HG02885 (cell line): ENCODE results near the gene PER3.

Source experiments
- ATAC-seq: cut with Tn5 transposase; IDR thresholded peaks from one replicate; pipeline ENCODE4 v1.9.1; 2021; ENCODE audit warnings: mild to moderate bottlenecking; ENCODE audit not compliant: unreplicated experiment, poor library complexity

Gene PER3

DNA sequence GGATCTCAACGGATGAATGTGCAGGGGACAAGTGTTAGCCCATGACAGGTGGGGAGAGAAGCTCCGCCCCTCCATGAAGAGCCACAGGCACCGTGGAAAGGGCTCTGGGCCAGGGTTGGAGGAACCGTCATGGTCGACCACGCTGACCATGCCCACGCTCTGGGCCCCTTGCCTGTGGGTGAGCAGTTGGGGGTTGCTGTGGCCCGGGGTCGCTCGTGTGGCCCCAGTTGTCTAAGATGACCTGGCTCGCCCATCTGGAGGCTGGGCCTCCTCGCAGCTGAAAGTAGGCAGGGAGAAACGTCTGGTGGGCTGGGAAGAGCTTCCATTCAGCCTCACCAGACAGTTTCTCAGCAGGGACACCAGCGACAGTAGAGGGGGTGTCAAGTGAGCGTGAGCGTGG lies 81.9 kb downstream of the PER3 start:
- no peak for ATAC-seq

DNA sequence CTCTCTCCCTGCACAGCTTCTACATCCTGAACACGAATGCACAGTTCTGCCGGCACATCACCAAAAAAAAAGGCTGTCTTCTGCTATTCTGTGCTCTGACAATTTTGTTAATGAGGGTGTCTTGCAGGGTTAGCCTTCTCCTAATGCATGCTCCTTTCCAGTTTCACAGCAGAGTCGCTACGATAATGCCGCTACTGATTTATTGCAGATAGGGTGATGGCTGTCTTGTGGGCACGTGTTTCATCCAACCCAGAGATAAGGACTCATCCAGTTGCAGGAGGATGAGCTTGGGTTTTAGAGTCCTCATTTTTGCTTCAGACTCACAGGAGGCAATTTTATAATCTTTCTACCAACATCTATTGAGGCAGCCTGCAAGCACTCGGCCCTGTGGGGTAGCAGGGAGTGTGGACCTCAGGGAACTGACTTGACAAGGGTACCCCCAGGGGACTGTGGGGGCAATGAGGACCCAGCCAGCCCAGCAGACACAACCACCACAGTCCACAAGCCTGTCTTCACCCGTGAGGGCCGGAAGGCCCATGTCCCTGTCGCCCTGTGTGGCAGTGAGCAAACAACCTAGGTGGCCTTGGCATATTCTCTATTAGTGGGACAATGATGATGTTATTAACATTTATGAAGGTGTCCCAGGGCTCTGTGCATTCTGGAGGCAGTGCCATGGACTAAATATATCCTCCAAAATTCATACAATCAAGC lies 84.1 kb downstream of the PER3 start:
- no peak for ATAC-seq

DNA sequence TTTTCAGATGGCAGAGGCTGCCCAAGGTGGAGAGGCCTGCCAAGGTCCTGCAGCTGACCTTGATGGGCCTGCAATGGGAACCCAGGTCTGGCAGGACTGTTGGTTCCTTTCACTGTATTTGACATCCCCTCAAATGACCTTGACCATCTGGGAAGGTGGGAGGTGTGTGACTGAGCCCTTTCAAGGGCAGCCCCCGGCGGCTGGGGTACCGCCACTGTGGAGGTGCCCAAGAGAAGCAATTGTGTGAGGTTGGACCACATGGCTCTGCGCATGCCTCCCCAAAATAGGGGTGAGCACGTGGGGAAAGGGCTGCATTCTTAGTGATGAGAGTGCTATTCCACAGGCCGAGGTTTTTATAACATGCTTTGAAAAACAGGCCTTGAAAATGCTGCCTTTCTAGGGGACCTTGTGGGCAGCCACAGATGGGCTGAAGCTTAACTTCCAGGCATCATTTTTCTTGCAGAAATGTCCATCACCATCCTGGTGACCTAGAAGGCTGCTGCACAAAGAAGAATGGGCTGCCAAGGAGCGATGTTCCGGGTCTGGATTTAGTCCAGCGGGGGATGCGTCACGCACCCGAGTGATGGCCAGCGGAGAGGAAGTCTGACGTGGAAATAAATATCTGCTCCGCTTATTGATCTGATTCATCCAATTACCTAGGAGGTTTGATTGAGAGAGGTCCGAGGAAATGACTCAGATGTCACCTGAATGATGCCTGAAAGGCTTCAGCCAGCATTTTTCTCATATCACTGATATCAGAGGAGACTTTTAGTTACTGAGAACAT lies 85.2 kb downstream of the PER3 start:
- ATAC-seq, result no peak

DNA sequence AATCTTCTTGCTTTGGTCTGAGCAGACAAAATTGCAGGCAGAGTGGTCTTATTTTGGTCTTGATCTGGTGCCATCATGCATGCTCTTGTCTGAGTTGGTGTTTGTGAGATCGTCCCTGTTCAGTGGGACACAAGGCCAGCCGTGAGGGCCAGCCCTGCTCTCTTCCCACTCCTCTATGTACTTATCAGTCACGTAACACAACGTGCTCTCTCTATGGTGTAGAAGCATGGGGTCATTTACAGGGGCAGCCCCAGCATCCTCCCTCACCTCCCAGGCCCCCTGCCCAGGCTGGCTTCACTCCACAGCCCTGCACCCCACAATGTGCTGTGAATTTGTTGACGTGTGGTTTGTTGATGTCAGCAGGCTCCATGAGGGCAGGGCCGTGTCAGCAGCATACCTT lies 87.0 kb downstream of the PER3 start:
- no peak for ATAC-seq

DNA sequence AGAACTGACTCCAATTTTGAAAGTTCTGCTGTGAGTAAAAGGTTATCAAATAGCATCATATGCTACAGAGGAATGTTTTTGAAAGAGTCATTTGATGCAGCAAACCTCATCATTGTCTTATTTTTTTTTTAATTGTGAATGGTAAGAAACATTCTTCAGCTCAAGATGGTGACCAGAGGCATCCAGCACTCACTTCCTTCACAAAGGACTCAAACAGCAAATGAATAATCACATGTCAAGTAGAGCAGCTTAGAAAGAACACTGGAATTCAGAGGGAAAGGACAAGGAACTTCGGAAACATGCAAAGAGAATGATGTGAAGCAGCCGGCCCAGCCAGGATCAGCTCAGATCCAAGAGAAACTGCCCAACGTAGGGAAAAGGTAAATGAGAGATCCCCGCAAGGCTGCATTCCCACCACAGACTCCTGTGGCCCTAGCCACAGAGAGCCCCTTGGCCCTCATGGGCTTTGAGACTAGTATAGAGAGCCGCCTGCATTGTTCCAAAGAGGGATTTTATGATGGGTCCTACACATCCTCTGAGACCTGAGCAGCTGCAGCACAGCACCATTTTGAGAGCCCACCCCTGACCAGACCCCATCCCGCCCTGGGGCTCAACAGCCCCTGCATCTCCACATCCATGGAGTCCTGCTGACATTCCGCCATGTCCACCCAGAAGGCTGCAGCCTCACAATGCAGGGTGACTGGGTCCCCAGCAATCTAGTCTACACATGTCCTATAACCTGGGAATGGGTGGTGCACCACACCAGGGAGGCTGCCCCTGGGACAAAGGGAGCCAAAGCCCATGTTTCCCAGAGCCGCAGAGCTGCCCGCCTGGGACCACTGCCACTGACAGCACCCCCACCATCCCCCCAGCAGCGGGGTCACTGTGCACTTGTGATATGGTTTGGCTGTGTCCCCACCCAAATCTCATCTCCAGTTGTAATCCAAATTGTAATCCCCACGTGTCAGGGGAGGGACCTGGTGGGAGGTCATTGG lies 90.0 kb downstream of the PER3 start:
- no peak for ATAC-seq

DNA sequence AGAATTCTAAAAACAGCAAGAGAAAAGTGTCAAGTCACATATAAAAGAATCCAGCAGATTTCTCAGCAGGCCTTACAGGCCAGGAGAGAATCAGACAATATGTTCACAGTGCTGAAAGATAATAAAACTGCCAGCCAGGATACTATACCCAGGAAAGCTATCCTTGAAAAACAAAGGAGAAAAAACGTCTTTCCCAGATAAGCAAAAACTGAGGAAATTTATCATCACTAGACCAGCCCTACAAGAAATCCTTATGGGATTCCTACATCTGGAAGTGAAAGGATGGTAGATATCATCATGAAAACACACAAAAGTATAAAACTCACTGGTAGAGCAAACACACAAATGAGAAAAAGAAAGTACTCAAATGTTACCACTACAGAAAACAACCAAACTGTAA lies 93.9 kb downstream of the PER3 start:
- no peak for ATAC-seq

DNA sequence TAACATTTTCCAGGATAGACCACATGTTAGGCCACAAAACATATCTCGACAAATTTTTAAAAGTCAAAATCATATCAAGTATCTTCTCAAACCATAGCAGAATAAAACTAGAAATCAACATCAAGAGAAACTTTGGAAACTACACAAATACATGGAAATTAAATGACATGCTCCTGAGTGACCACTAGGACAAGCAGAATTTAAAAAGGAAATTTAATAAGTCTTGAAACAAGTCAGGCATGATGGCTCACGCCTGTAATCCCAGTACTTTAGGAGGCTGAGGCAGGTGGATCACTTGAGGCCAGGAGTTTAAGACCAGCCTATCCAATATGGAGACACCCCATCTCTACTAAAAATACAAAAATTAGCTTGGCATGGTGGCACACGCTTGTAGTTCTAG lies 95.1 kb downstream of the PER3 start:
- ATAC-seq, result no peak

DNA sequence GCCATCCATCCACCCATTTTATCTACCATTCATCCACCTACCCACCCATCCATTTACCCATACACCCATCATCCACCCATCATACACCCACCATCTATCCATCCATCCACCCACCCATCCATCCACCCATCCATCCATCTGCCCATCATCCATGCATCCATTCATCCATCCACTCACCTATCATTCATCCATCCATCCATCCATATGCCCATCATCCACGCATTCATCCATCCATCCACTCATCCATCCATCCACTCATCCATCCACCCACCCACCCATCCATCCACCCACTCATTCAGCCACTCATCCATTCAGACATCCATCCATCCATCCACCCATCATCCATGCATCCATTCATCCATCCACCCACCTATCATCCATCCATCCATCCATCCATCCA lies 100.7 kb downstream of the PER3 start:
- ATAC-seq, result no peak

DNA sequence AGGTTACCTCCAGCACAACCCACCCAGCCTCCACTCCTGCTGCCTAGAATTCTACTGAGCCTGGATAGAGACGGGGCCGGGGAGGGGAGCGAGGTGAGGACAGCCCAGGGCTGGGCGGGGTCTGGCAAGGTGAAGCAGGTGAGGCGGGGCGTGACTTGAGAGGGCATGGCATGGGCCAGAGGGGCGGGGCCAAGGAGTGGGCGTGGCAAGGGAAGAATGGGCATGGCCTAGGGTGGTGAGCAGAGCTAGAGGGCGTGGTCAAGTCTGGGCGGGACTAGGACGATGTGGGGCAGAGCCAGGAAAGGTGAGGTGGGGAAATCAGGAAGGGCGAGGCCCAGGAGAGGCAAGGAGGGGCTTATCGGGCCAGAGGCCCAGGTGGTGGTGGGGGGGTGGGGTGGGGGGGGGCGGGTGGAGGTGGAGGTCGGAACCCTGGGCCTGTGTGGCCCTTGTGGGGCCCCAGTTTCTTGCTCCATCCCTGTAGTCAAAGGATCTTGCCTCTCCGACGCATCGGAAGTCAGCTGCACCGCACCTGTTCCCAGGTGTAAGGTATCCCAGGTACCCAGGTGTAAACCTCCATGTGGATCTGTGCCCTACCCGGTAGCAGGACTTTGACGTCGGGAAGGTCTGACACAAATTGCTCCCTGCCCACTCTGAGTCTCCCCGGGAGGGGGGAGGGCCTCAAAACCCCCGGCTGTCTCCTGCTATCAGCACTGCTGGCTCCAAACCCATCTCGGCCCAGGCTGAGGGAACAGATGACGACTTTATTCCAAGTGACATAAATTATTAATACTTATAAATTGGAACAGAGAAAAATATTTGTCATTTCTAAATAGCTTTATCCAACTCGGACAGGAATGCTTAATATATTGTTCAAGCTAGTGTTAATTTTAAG lies 101.7 kb downstream of the PER3 start:
- ATAC-seq, result no peak

DNA sequence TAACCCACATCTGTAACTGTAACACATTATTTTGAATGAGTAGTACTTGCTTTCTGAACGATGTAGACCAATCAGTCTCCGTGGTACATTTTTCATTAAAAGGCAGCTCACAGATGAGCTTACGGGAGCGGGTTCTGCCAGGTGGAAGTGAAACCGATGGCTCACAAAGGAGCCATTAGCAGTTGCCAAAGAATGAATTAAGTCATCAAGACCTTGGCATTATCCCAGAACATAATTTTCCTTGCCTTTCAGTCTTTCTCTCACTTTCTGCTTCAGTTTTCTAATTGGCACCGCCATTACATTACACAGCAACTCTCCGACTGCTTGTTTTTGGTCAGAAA lies 102.3 kb downstream of the PER3 start:
- ATAC-seq, result no peak

DNA sequence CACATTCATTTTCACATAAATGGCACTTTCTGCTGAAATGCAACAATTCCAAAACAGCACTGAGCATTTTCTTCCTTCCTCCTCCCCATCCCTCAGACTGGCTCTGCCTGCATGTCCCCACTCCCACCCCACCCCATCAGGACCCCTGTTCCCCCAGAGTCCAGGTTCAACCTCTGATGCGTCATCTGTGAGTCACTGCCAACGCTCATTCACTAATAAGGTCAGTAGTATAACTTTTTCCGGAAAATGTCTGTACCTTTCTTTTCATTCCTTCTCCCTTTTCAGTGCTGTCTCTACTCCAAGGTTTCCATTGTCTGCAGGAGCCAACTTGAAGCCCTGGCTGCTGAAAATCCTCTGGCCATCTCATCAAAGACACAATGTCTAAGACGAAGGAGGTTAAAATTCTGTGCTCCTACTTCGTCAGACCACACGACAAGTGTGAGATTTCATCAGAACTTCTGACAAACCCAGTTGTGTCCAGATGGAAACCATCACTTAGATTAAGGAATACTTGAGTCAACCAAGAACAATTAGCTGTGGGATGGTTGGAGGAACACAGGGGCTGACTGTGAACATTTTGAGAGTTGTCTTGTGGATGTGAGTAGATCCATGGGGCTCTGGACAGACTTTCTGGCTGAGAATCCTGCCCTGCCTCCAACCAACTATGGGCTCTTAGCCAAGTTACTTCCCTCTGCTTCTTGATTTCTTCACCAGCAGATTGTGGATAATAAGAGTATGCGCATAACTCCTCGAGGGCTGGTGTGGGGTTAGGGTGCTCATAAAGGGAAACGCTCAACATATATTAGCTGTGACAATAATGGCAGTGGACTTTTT lies 104.4 kb downstream of the PER3 start:
- no peak for ATAC-seq

DNA sequence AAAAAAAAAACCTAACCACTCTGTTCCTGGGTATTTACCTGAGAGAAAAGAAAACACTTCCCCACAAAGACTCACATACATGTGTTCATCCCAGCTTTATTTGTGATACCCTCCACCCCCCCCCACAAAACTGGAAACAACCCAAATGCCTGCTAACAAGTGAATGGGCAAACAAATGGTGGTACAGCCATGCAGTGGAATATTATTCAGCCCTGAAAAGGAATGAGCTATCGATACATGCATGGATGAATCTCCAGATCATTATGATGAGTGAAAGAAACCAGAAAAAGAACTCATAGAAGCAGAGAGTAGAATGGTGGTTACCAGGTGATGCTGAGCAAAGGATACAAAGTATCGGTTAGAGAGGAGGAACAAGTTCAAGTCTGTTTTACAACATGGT lies 106.8 kb downstream of the PER3 start:
- ATAC-seq, result no peak

DNA sequence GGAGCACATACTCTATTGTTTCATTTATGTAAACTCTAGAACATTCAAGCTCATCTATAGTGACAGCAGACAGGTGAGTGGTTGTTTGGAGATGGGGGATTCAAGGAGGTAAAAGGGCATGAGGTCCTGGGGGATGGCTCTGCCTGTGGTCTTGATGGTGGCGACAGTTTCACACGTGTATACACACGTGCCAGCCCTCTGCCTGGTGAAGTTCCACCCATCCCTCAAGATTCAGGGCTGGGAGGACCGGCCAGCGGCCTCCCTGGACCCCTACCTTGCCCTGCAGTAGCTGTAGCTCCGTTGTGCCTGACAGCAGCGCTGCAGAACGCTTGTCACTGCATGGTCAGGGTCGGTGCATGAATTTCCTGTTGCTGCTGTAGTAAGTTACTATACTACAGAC lies 107.7 kb downstream of the PER3 start:
- no peak for ATAC-seq

DNA sequence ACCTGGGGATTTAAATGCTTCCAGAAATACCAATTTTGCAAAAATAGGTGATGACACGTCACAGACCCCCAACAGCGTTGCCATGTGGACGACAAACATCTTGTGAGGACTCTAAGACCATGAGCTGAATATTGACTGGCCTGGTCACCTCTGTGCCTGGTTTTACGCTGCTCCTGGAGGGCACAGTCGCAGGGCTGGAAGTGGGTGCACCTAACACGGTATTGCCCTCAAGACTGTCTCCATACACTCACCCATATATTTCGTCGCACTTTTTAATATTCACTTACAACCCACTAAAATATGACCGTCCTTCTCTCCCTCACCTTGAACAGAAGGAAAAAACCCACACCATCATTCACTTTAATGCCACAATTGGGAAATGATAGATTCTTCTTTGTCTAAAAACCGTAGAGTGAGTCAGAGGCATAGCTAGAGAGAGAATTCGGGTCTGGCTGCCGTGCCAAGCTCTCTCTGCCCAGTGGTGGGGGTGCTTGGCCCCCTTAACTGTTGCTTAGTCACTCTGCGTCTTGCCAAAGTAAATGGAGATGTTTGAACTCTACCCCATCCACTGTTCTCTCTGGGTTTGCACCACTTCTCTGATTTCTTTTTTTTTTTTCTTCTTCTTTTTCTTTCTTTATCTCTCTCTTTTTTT lies 109.6 kb downstream of the PER3 start:
- ATAC-seq, result no peak
